HL-60 (cell line): ENCODE data around the gene CFAP43.

ENCODE experiments used
- DNase-seq, 2 experiments: peaks; one replicate each; pipeline ENCODE4 v3.0.0-alpha.2; 2010 to 2020; ENCODE audit warnings: low read depth in 1 of 2, low spot score in 1 of 2
- H3K27ac ChIP-seq: fragments of 250-450 bp; sonication (Bioruptor Pico); replicated peaks from 2 replicates; pipeline ENCODE4 v1.5.1; 2020; ENCODE audit warnings: mild to moderate bottlenecking, moderate library complexity
- H3K27me3 ChIP-seq: fragments of 250-450 bp; sonication (Bioruptor Pico); 2 replicates; pipeline ENCODE4 v1.5.1; 2021; ENCODE audit warnings: mild to moderate bottlenecking, moderate library complexity; ENCODE audit not compliant: insufficient read depth, poor library complexity, severe bottlenecking
- H3K4me3 ChIP-seq: replicated peaks from 2 replicates; pipeline ENCODE4 v1.5.1; 2011; ENCODE audit warnings: mild to moderate bottlenecking, control low read depth, low read length; ENCODE audit not compliant: insufficient read depth
- CTCF ChIP-seq: IDR thresholded peaks from one replicate; pipeline ENCODE4 v1.5.1; 2011; ENCODE audit warnings: low read length, control low read depth, inconsistent platforms; ENCODE audit not compliant: insufficient read depth
- GABPA ChIP-seq: IDR thresholded peaks from 2 replicates; pipeline ENCODE4 v1.6.1; 2012; ENCODE audit warnings: low read depth
- POLR2AphosphoS5 ChIP-seq: IDR thresholded peaks from 2 replicates; pipeline ENCODE4 v1.6.1; 2012; ENCODE audit warnings: low read depth
- SPI1 ChIP-seq: IDR thresholded peaks from 2 replicates; pipeline ENCODE4 v1.6.1; 2012; ENCODE audit warnings: low read depth, mild to moderate bottlenecking, borderline replicate concordance
- TF ChIP-seq, protein P1 (sequence below): IDR thresholded peaks from 2 replicates; pipeline ENCODE4 v1.6.1; 2012; ENCODE audit warnings: low read depth; ENCODE audit not compliant: insufficient replicate concordance

Gene CFAP43

DNA sequence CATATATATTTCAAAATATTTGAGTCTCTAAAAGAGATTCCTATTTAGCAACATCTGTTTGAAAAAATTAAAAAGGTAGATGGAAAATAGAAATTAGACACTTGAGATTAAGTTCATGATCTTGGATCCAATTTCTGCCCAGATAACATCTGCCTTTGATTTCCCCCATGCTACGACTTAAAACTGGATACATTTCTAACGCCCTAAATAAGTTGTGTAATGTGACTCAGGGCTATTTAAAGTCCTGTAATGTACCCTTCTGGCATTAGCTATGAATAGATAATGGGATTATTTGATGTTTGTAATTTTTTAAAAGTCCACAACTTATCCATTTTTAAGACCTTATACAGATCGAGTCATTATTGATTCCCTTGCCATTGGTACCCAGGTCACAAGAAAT is 23.4 kb downstream of the CFAP43 start:
- H3K27me3 ChIP-seq: peaks cover 4% of the 10 kb centered on the region
- TF ChIP-seq CTCF: no peak
- TF ChIP-seq SPI1: no peak
- TF ChIP-seq, protein P1, sequence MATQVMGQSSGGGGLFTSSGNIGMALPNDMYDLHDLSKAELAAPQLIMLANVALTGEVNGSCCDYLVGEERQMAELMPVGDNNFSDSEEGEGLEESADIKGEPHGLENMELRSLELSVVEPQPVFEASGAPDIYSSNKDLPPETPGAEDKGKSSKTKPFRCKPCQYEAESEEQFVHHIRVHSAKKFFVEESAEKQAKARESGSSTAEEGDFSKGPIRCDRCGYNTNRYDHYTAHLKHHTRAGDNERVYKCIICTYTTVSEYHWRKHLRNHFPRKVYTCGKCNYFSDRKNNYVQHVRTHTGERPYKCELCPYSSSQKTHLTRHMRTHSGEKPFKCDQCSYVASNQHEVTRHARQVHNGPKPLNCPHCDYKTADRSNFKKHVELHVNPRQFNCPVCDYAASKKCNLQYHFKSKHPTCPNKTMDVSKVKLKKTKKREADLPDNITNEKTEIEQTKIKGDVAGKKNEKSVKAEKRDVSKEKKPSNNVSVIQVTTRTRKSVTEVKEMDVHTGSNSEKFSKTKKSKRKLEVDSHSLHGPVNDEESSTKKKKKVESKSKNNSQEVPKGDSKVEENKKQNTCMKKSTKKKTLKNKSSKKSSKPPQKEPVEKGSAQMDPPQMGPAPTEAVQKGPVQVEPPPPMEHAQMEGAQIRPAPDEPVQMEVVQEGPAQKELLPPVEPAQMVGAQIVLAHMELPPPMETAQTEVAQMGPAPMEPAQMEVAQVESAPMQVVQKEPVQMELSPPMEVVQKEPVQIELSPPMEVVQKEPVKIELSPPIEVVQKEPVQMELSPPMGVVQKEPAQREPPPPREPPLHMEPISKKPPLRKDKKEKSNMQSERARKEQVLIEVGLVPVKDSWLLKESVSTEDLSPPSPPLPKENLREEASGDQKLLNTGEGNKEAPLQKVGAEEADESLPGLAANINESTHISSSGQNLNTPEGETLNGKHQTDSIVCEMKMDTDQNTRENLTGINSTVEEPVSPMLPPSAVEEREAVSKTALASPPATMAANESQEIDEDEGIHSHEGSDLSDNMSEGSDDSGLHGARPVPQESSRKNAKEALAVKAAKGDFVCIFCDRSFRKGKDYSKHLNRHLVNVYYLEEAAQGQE: no peak
- no peak for TF ChIP-seq GABPA
- TF ChIP-seq POLR2AphosphoS5: no peak
- DNase-seq: no peak
- H3K27ac ChIP-seq: no peak overlapping the region
- H3K4me3 ChIP-seq: no peak overlapping the region

DNA sequence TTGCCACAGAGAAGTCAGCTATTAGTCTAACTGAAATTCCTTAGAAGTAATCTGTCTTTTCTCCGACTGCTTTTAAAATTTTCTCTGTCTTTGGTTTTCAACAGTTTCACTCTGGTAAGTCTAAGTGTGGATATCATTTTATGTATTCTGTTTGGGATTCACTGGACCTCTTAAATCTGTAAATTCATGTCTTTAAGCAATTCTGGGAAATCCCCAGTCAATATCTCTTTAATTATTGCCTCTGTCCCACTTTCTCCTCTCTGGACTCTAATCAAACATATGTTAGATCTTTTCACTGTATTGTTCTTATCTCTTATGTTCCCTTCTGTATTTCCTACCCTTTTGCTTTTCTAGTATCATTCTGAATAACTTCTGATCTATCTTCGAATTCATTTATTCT is 29.9 kb downstream of the CFAP43 start:
- TF ChIP-seq, protein P1: no peak
- TF ChIP-seq GABPA (no peak), CTCF (no peak), SPI1 (no peak), POLR2AphosphoS5 (no peak)
- no peak overlapping the region for H3K27ac ChIP-seq
- no peaks in the 10 kb centered on the region for H3K27me3 ChIP-seq
- no peak overlapping the region for H3K4me3 ChIP-seq
- no peak for DNase-seq

DNA sequence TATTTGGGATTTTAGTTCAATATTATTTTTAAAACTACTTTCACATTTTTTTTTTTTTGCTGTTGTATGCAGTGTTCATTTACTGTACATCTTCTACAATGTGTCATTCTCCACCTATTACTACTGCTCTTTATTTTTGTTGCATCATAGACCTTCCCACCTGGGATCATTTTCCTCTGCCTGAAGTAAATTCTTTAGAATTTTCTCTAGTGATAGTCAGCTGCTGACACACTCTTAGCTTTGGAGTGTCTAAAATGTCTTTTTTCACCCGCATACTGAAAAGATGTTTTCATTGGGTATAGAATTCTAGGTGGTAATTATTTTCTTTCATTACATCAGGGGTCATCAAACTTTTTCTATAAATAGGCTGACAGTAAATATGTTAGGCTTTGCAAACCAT is 30.5 kb downstream of the CFAP43 start:
- H3K27me3 ChIP-seq: peaks cover under 1% of the 10 kb centered on the region
- DNase-seq: no peak
- no peak overlapping the region for H3K4me3 ChIP-seq
- TF ChIP-seq POLR2AphosphoS5: no peak
- no peak for TF ChIP-seq CTCF
- no peak for TF ChIP-seq GABPA
- no peak for TF ChIP-seq SPI1
- TF ChIP-seq, protein P1: no peak
- no peak overlapping the region for H3K27ac ChIP-seq
